RWPE2 (cell line): ENCODE measurements around the gene LAMA3.
A peak's percentile ranks its signal among the peaks of the same experiment; 100 is the strongest.

Experiments
- ATAC-seq: fragments of 200-7000 bp; cut with Tn5 transposase; 3 replicates; pipeline ENCODE4 v1.9.1; 2021; ENCODE audit warnings: low read depth
- DNase-seq: peaks from one replicate; pipeline ENCODE4 v3.0.0-alpha.2; 2020; ENCODE audit warnings: low spot score
- H3K27ac ChIP-seq: fragments of 450-650 bp; 2 replicates; pipeline ENCODE4 v1.5.1; 2017; ENCODE audit warnings: mild to moderate bottlenecking; ENCODE audit not compliant: poor library complexity, severe bottlenecking
- H3K27me3 ChIP-seq: fragments of 250-450 bp; sonication (Bioruptor Pico); 2 replicates; pipeline ENCODE4 v1.5.1; 2021; ENCODE audit warnings: mild to moderate bottlenecking, moderate library complexity; ENCODE audit not compliant: insufficient read depth, poor library complexity, severe bottlenecking
- H3K36me3 ChIP-seq: fragments of 250-450 bp; sonication (Bioruptor Pico); 2 replicates; pipeline ENCODE4 v1.5.1; 2020; ENCODE audit warnings: low read depth, mild to moderate bottlenecking, moderate library complexity
- H3K4me1 ChIP-seq: fragments of 250-450 bp; sonication (Bioruptor Pico); 2 replicates; pipeline ENCODE4 v1.5.1; 2021; ENCODE audit warnings: mild to moderate bottlenecking, moderate library complexity; ENCODE audit not compliant: insufficient read depth, poor library complexity, severe bottlenecking
- H3K4me3 ChIP-seq: fragments of 250-450 bp; sonication (Bioruptor Pico); 2 replicates; pipeline ENCODE4 v1.5.1; 2021; ENCODE audit warnings: mild to moderate bottlenecking, moderate library complexity; ENCODE audit not compliant: severe bottlenecking
- H3K9me3 ChIP-seq: fragments of 250-450 bp; sonication (Bioruptor Pico); 2 replicates; pipeline ENCODE4 v1.5.1; 2021; ENCODE audit warnings: mild to moderate bottlenecking, moderate library complexity; ENCODE audit not compliant: severe bottlenecking
- CTCF ChIP-seq: fragments of 450-650 bp; IDR thresholded peaks from one replicate; pipeline ENCODE4 v1.5.1; 2017; ENCODE audit warnings: mild to moderate bottlenecking, moderate library complexity; ENCODE audit not compliant: poor library complexity, severe bottlenecking

LAMA3 gene

GRCh38 chr18:23675896-23676295, 13.4 kb upstream of the LAMA3 start:
- H3K27me3 ChIP-seq = no peaks in the 10 kb centered on the region
- H3K36me3 ChIP-seq = no peaks in the 10 kb centered on the region
- DNase-seq (no peak), ATAC-seq (no peak)
- H3K27ac ChIP-seq = no peak overlapping the region
- H3K4me1 ChIP-seq = peaks cover 16% of the 10 kb centered on the region
- no peaks in the 10 kb centered on the region for H3K9me3 ChIP-seq
- H3K4me3 ChIP-seq = no peak overlapping the region
- no peak for TF ChIP-seq CTCF

GRCh38 chr18:23682045-23682444, 7.2 kb upstream of the LAMA3 start:
- Histone ChIP-seq H3K27ac (no peak overlapping the region), H3K4me1 (peaks cover 12% of the 10 kb centered on the region), H3K9me3 (no peaks in the 10 kb centered on the region), H3K27me3 (no peaks in the 10 kb centered on the region), H3K4me3 (no peak overlapping the region), H3K36me3 (no peaks in the 10 kb centered on the region)
- DNase-seq (no peak), ATAC-seq (no peak)
- TF ChIP-seq CTCF = no peak

DNA sequence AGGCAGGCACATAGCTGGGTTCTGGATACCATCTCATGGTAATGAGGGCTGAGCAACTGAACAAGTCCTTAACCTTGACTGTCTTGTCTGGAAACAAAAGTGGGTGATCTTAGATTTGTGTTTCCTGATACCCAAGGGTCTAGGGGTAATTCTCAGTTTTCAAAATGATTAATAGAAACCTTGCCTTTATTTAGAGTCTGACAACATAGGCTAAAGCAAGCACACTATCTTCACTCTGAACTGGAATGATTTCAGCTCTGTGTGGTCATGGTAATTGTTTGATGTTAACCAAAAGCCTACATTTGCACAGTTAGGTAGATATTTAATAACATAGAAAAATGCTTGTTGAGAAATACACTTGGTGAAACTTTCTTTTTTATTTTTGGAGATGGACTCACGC, 6.8 kb upstream of the LAMA3 start:
- ATAC-seq = no peak

DNA sequence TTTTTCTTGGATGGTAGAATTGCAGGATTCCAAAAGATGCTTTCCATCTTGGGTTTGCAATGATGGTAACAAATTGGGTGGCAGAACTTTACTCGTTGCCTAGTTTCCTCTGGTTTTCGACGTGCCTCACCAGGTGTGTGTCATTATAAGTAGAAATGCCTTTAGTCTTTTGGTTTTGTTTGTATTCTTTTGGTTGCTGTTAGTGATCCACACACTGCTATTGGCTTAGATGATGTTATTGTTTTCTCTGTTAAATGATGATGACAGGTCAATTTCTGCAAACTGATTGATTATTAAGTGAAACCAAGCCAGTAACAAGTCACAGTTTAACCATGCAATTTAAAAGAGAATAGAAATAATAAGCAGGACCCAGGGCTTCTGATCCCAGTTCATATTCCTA, 6.1 kb upstream of the LAMA3 start:
- H3K9me3 ChIP-seq = no peaks in the 10 kb centered on the region
- H3K4me1 ChIP-seq = peaks cover 12% of the 10 kb centered on the region
- no peaks in the 10 kb centered on the region for H3K36me3 ChIP-seq
- TF ChIP-seq CTCF = no peak
- ATAC-seq = no peak
- H3K27ac ChIP-seq = no peak overlapping the region
- H3K4me3 ChIP-seq = no peak overlapping the region
- no peaks in the 10 kb centered on the region for H3K27me3 ChIP-seq
- no peak for DNase-seq

More for the DNA sequence above, 6.8 kb upstream of the LAMA3 start:
- H3K4me3 ChIP-seq = no peak overlapping the region
- peaks cover 12% of the 10 kb centered on the region for H3K4me1 ChIP-seq
- H3K27ac ChIP-seq = no peak overlapping the region
- no peak for DNase-seq
- no peaks in the 10 kb centered on the region for H3K27me3 ChIP-seq
- TF ChIP-seq CTCF = no peak
- H3K9me3 ChIP-seq = no peaks in the 10 kb centered on the region
- H3K36me3 ChIP-seq = no peaks in the 10 kb centered on the region

DNA sequence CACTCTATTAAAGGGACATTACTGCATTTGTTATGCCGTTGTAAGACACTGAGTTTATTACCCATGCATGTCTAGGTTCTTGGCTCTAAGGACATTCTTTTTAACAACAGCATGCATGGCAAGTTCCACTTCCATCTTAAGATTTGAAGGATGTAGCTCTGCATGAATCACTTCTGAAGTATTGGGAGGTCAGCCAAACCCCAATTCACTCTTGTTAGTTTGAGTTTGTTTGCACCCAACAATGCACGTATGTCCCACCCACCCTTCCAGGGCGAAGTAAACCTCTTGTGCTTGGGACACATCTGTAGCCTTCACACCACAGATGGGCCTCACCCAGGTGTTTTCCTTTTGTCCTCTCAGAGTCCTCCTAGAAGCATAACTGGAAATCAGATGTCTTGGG, 5.6 kb upstream of the LAMA3 start:
- H3K4me3 ChIP-seq = no peak overlapping the region

More for the DNA sequence above, 5.6 kb upstream of the LAMA3 start:
- TF ChIP-seq CTCF = no peak
- ATAC-seq (no peak), DNase-seq (no peak)
- no peaks in the 10 kb centered on the region for H3K36me3 ChIP-seq
- H3K27me3 ChIP-seq = no peaks in the 10 kb centered on the region
- H3K27ac ChIP-seq = peak overlapping the region; percentile 32
- no peaks in the 10 kb centered on the region for H3K9me3 ChIP-seq
- H3K4me1 ChIP-seq = peaks cover 17% of the 10 kb centered on the region
